ENCODE results near the gene MAPK1.
"Not testable (repeated sequence)": the region's sequence is repeated elsewhere in the genome, so short reads cannot be mapped to it uniquely, and the experiment has no call there.

Gene MAPK1

GRCh38 chr22:21745948-21746347, 121.5 kb downstream of the MAPK1 start:
- DNase-seq = no peak

- DNase-seq = not testable (repeated sequence)
These were observed 122.5 kb downstream of the MAPK1 start for GRCh38 chr22:21744917-21745316.

GRCh38 chr22:21741790-21742189, 125.7 kb downstream of the MAPK1 start:
- no peak for DNase-seq

- no peak for DNase-seq
These were observed 126.4 kb downstream of the MAPK1 start for GRCh38 chr22:21741059-21741458.

- no peak for DNase-seq
These were observed 127.5 kb downstream of the MAPK1 start for GRCh38 chr22:21739828-21740377.

GRCh38 chr22:21738966-21739365, 128.5 kb downstream of the MAPK1 start:
- DNase-seq = no peak

- no peak for DNase-seq
These were observed 129.4 kb downstream of the MAPK1 start for GRCh38 chr22:21738081-21738480.

DNA sequence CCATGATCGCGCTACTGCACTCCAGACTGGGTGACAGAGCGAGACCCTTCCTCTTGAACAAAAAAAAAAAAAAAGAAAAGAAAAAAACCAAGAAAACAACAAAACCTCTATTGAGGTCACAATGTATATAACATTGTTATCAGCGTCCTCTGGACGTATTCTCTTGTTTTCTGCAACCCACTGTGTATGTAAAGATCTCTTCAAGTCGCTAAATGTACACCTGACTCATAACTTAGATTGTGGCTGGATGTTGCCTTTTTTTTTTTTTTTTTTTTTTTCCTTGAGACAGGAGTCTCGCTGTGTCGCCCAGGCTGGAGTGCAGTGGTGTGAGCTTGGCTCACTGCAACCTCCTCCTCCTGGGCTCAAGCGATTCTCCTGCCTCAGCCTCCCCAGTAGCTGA, 130.5 kb downstream of the MAPK1 start:
- DNase-seq = no peak

DNA sequence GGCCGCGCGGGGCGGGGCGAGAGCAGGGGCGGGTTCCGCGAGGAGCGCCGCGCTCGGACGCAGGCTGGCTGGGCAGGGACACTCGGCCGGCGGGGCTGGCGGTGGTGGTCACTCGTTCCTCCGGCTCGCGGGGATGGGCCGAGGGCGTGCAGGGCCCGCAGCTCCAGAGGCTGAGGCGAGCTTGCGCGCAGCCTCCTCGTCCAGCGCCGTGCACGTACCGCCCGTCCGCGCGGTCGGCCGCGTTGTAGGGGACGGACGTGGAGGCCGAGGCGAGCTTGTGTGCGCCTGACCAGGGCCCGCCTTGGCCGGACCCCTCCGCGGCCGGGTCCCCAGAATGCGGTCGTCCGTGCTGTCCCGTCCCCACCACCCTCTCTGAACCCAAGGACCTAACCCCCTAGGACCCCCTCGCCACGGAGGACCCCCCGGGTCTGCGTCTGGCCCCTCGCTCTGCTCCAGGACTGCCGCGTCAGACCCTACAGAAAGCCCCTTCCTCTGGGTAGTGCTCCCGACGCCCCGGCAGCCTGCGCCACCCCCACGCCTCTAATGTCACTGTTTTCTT, 131.3 kb downstream of the MAPK1 start:
- DNase-seq = no peak

DNA sequence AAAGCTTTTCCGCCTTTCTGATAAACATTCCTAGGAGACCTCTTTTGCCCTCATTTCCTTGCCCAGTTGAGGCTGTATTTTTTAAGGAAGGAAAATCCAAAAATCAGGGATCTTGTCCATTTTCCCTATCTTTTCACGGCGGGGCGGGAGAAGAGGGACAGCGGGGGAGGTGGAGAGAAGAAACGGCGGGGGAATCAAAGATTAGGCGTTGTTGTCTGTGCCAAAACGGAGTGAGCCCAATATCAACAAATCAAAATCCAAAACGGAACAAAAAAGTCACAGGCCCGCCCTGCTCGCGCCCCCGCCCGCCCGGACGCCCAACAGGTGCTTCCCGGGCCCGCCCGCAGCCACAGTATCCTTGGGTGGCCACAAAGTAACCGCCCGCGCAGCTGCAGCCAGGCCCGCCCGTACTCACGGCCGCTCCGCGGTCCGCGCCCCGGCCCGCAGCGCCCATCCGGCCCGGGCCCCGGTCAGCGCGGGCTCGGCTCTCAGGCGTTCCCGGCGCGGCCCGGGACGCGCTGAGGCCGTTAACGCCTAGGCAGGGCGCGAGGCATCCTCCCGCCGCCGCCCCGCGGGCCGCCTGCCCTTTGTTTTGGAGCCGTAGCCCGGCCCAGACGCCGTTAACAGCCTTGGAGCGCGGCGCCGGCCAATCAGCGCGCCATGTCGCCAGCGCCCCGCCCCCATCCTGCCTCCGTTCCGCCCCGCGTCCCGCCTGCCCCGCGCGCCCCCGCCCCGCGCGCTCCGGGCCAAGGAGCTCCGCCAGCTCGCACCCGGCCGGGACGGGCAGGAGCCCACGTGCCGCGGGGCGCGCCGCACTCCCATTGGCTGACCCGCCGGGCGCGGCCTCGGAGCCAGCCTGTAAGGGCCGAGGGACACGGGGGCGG, 132.0 kb downstream of the MAPK1 start, which contains the start of gene YPEL1:
Gene YPEL1 (minus strand): TSS at position 595 of the 884 bp plus-strand sequence. CDS start 25,050 bp downstream, outside the sequence.
- peak; percentile 59 to 75 for DNase-seq

GRCh38 chr22:21734540-21735199, 132.8 kb downstream of the MAPK1 start:
- DNase-seq = no peak

GRCh38 chr22:21731503-21731902, 135.9 kb downstream of the MAPK1 start:
- no peak for DNase-seq

DNA sequence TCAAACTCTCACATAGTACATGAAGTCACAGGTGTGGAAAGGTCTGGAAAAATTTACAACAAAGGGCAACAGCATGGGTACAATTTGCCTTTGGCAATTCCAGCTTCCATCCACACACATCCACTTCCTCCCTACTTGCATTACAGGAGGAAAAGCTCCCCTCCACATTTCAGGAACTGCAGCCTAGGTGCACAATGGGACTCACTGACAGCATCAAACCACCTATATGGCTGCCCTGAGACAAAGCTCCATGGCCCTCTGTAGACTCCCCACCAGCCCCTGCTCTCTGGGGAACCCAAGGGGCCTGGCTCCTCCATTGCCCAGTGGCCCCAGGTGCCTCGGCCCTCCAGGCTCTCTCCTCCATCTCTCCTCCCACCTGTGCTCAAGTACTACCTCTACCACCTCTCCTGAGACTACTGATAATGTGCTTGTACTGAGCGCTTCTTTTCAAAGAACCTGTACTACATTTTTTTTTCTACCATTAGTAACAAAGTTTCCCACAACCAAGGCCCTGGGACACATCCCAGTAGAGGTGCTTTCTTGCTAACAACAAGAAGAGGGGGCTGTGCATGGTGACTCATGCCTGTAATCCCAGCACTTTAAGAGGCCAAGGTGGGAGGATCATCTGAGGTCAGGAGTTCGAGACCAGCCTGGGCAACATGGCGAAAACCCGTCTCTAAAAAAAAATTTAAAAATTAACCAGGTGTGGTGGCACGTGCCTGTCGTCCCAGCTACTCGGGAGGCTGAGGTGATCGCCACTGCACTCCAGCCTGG, 136.7 kb downstream of the MAPK1 start:
- DNase-seq = no peak

DNA sequence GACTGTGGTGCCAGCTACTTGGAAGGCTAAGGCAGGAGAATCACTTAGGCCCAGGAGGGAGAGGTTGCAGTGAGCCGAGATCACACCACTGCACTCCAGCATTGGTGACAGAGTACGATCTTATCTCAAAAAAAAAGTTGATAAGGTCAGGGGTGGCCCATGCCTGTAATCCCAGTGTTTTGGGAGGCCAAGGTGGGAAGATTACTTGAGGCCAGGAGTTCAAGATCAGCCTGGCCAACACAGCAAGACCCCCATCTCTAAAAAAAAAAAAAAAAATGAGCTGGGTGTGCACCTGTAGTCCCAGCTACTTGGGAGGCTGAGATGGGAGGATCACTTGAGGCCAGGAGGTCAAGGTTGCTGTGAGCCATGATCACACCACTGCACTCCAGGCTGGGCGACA, 138.3 kb downstream of the MAPK1 start:
- DNase-seq = not testable (repeated sequence)

DNA sequence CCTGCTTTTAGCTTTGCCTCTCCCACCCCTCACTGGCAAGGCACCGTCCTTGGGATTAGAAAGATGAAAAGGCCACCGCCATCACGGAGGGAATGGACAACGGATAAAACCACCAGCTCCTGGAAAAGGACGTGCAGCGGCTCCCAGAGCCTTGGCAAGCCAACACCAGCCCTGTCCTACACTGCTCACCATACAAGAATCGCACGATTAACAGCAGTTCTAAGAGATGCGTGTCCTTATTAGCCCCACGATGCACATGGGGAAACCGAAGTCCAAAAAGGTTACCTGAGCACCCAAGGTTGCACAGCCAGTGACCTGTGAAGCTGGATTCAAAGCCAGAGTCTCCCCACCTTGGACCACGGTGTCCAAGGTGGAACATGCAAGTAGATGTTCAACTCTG, 139.2 kb downstream of the MAPK1 start:
- DNase-seq = no peak

DNA sequence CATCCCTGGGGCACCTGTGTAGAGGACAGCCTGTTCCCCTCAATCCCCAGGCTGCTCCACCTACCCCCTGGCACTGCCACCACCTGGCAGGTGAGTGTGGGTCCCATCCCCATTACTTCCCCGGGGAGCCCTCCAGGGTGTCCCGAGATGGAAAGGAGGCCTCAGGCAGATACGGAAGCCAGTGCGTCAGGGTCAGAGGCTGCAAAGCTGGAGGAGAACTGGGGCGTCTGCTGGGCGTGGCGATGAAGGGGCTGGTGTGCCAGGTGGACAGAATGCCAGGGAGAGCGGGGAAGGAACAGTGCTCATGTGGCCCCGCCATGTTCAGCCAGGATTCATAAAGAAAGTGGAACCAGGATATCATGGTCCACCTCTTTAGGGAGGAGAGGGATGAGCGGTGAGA, 139.7 kb downstream of the MAPK1 start:
- no peak for DNase-seq

DNA sequence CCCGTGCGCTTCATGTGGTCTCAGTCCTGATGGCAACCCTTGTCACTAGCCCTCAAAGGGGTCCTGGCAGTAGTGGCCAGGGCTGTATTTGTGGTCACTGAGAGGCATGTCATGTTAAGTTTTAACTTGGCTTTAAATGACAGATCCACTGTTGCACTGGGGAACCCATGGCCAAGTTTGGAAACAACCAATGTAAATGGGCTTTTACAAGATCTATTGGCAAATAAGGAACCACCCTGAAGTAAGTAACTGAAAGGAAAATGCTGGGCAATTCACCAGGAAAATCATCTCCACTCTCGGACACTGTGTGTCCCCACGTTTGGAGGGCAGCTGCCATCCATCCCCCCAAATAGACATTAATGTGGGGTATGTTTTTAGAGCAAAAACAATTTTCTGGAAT, 140.3 kb downstream of the MAPK1 start:
- no peak for DNase-seq

DNA sequence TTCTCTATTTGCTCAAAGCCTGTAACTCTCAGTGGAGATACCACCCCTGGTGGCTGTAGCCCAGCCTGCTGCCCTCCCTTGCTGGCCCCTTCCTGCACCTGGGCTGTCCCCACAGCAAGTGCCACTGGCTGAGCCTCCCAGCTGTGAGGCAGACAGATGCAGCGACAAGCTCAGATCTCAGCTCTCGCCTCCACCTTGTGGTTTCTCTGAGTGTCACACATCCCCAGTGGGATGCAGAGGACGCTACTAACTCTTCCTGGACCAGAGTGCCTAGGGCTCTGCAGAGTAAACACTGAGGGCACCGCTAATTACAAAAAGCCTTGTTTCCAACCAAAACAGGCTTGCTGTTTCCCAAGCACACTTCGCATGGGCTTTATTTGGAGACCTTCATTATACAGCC, 140.8 kb downstream of the MAPK1 start:
- DNase-seq = no peak

- DNase-seq = no peak
These were observed 141.3 kb downstream of the MAPK1 start for GRCh38 chr22:21725956-21726649.

- not testable (repeated sequence) for DNase-seq
These were observed 142.9 kb downstream of the MAPK1 start for GRCh38 chr22:21724496-21724895.

DNA sequence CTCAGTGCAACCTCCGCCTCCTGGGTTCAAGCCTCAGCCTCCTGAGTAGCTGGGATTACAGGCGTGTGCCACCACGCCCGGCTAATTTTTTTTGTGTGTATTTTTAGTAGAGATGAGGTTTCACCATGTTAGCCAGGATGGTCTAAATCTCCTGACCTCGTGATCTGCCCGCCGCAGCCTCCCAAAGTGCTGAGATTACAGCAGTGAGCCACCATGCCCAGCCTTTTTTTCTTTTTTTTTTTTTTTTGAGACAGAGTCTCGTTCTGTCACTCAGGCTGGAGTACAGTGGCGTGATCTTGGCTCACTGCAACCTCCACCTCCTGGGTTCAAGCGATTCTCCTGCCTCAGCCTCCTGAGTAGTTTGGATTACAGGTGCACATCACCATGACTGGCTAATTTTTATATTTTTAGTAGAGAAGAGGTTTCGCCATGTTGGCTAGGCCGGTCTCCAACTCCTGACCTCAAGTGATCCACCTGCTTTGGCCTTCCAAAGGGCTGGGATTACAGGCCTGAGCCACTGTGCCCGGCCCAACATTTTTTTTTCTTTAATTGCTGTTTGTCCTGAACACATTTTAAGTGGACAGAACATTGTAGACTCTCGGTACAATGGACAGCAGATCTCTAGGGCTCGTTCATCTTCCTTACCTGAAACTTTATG, 146.1 kb downstream of the MAPK1 start:
- DNase-seq = not testable (repeated sequence)
